Glutamatergic neuron (in vitro differentiated cells): ENCODE measurements around the gene SYT17. TPM values are rescaled to one million over a fixed set of nuclear protein-coding genes. Genes with fewer than 3 reads are reported as not detected.

Experiments
- DNase-seq: peaks from one replicate; pipeline ENCODE4 v3.0.0; 2022
- H3K27ac Mint-ChIP-seq: one replicate; pipeline ENCODE4 v1.8.0; 2020; ENCODE audit warnings: mild to moderate bottlenecking, mixed read lengths, inconsistent platforms; ENCODE audit not compliant: unreplicated experiment
- H3K27me3 Mint-ChIP-seq: one replicate; pipeline ENCODE4 v1.8.0; 2020; ENCODE audit warnings: mild to moderate bottlenecking, moderate library complexity, mixed read lengths, inconsistent platforms; ENCODE audit not compliant: unreplicated experiment
- H3K36me3 Mint-ChIP-seq: one replicate; pipeline ENCODE4 v1.8.0; 2020; ENCODE audit warnings: mild to moderate bottlenecking, mixed read lengths, inconsistent platforms; ENCODE audit not compliant: unreplicated experiment
- H3K4me1 Mint-ChIP-seq: one replicate; pipeline ENCODE4 v1.8.0; 2020; ENCODE audit warnings: mild to moderate bottlenecking, low read depth, mixed read lengths, inconsistent platforms; ENCODE audit not compliant: unreplicated experiment
- H3K4me3 Mint-ChIP-seq: one replicate; pipeline ENCODE4 v1.8.0; 2020; ENCODE audit warnings: mild to moderate bottlenecking, mixed read lengths, inconsistent platforms; ENCODE audit not compliant: unreplicated experiment
- H3K9me3 Mint-ChIP-seq: one replicate; pipeline ENCODE4 v1.8.0; 2020; ENCODE audit warnings: mild to moderate bottlenecking, moderate library complexity, mixed read lengths, inconsistent platforms; ENCODE audit not compliant: unreplicated experiment
- CTCF ChIP-seq: fragments of 200-600 bp; sonication (generic); IDR thresholded peaks from one replicate; pipeline ENCODE4 v1.5.0; 2021; ENCODE audit not compliant: partially characterized antibody, unreplicated experiment
- total RNA-seq: library from RNA; stranded (reverse); fragmentation: NEBNext Ultra II Directional; extraction: Animal tissue kit (Norgen Biotek cat#: 25700); gene quantifications from one replicate; pipeline ENCODE4 v1.2.1, GENCODE V29; 2021; ENCODE audit not compliant: unreplicated experiment

SYT17 gene
- total RNA-seq, 1 donor from 2014 or later = 10.0 TPM

- H3K9me3 Mint-ChIP-seq = no peaks in the 10 kb centered on the region
- no peak overlapping the region for H3K4me3 Mint-ChIP-seq
- H3K27ac Mint-ChIP-seq = no peak overlapping the region
- peaks cover 19% of the 10 kb centered on the region for H3K4me1 Mint-ChIP-seq
- DNase-seq = no peak
- TF ChIP-seq CTCF = no peak
- H3K27me3 Mint-ChIP-seq = peaks cover 4% of the 10 kb centered on the region
- H3K36me3 Mint-ChIP-seq = no peaks in the 10 kb centered on the region
Measured at GRCh38 chr16:19175492-19176262, 7.6 kb downstream of the SYT17 start.

- no peak overlapping the region for H3K4me3 Mint-ChIP-seq
- H3K27ac Mint-ChIP-seq = no peak overlapping the region
- peak; percentile 17 for TF ChIP-seq CTCF
- H3K36me3 Mint-ChIP-seq = no peaks in the 10 kb centered on the region
- no peak for DNase-seq
- peaks cover 16% of the 10 kb centered on the region for H3K4me1 Mint-ChIP-seq
- H3K27me3 Mint-ChIP-seq = peaks cover 4% of the 10 kb centered on the region
- H3K9me3 Mint-ChIP-seq = no peaks in the 10 kb centered on the region
Measured at GRCh38 chr16:19177111-19177739, 9.2 kb downstream of the SYT17 start.

- no peak overlapping the region for H3K27ac Mint-ChIP-seq
- no peaks in the 10 kb centered on the region for H3K27me3 Mint-ChIP-seq
- peaks cover 5% of the 10 kb centered on the region for H3K36me3 Mint-ChIP-seq
- peak; percentile 88 for TF ChIP-seq CTCF
- peaks cover 2% of the 10 kb centered on the region for H3K4me1 Mint-ChIP-seq
- H3K4me3 Mint-ChIP-seq = no peak overlapping the region
- peak; percentile 77 for DNase-seq
- no peaks in the 10 kb centered on the region for H3K9me3 Mint-ChIP-seq
Measured at GRCh38 chr16:19179546-19180490, 11.8 kb downstream of the SYT17 start.

- no peaks in the 10 kb centered on the region for H3K9me3 Mint-ChIP-seq
- H3K4me3 Mint-ChIP-seq = no peak overlapping the region
- TF ChIP-seq CTCF = no peak
- H3K27ac Mint-ChIP-seq = no peak overlapping the region
- DNase-seq = no peak
- peaks cover 2% of the 10 kb centered on the region for H3K4me1 Mint-ChIP-seq
- no peaks in the 10 kb centered on the region for H3K27me3 Mint-ChIP-seq
- peaks cover 5% of the 10 kb centered on the region for H3K36me3 Mint-ChIP-seq
Measured at GRCh38 chr16:19180741-19181140, 12.7 kb downstream of the SYT17 start.
